Measurements from ENCODE around the gene FOXS1. TPM values are rescaled to one million over a fixed set of nuclear protein-coding genes. Genes with fewer than 3 reads are reported as not detected.

FOXS1 gene
- total RNA-seq, 1 experiment from 2014 or later, result not detected

DNA sequence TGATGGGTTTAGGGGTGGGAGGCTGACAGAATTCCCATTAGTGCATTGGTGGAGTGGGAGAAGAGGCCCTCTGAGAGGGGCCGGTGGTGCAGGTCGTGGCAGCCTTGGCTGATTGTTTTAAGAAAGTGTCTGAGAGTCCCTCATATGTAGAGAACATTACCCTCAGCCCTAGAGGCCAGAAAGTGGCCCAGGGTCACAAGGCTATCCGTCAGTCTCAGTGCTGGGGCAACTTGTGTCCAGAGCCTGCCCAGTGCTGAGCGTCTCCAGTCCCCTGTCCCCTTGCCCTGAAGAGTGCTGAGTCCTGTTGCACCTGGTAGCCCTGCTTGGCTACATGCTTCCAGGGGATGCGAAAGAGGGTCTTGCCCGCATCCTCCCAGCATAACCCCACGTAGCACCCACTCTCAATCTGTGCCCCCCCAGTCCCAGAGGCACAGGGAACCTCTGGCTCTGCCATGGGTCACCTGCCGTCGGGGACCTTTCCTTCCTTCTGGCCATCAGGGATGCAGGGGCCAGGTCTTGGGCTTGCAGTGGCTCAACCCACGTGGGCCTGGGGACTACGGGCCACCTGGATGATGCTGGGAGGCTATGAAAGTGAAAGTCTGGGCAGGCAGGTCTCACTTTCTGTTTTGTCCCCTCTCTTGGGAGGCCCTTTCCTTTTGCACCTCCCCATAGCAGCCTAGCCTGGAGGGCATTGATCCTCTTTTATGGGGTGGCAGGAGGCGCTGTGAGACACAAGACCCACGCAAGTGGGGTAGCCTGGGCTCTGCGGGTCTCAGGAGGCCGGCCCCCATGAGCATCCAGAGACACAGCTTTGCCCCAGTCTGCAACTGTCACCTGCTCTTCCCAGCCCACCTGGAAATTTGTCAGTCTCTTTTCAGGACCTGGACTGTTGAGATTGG, 12.7 kb upstream of the FOXS1 start:
- POLR2A ChIA-PET (ENCODE audit: low non-redundant PET), result no interaction called here
- Histone ChIP-seq H3K36me3 (ENCODE audit: insufficient read depth, low read length, poor library complexity, severe bottlenecking) (no peaks in the 10 kb centered on the region), H3K27ac (ENCODE audit: low read depth, low read length, poor library complexity, severe bottlenecking) (no peak overlapping the region), H3K9me3 (ENCODE audit: low read depth, low read length, poor library complexity, severe bottlenecking) (no peaks in the 10 kb centered on the region), H3K4me3 (ENCODE audit: low read depth, low read length, poor library complexity, severe bottlenecking) (no peak overlapping the region), H3K4me1 (ENCODE audit: insufficient read depth, low read length, poor library complexity, severe bottlenecking) (peaks cover 4% of the 10 kb centered on the region), H3K27me3 (replicated peaks; ENCODE audit: insufficient read depth, low read depth, low read length, poor library complexity) (peaks cover 60% of the 10 kb centered on the region)
- DNase-seq (ENCODE audit: low spot score), result no peak
- CTCF ChIA-PET, result interaction anchor here (0.6 kb wide), 1 partner anchor 222 kb away, joined by 6 read pairs; no protein-coding TSS in a partner anchor
- intact Hi-C loops (cut with micrococcal nuclease; ENCODE audit: unreplicated experiment), result no loop called here
- TF ChIP-seq CTCF (conservative IDR thresholded peaks at IDR 0.05; ENCODE audit: low read depth, low read length) (no peak), EZH2 (IDR thresholded peaks at IDR 0.05; ENCODE audit: borderline replicate concordance, low read depth, low read length, poor library complexity, severe bottlenecking) (no peak)
- no TSS peak for BruUV-seq (replicated peaks)

DNA sequence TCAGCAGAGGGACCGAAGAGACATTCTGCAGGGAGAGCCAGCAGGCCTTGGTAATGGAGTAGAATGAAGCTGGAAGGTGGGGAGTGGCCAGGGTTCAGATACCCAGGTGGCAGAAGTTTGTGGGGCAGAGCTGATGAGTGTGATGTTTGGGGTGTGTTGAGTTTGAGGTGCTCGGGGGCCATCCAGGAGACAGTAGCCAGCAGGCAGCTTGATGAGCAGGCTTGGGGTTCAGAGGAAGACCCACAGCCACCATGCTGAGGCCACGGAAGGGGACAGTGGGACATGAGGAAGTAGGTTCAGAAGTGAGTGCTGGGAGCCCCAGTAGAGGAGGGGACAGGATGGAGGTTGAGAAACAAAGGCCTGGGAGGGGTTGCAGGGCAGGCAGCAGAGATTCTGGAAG, 11.1 kb upstream of the FOXS1 start:
- Histone ChIP-seq H3K4me3 (ENCODE audit: low read depth, low read length, poor library complexity, severe bottlenecking) (no peak overlapping the region), H3K27me3 (replicated peaks; ENCODE audit: insufficient read depth, low read depth, low read length, poor library complexity) (peaks cover 56% of the 10 kb centered on the region), H3K9me3 (ENCODE audit: low read depth, low read length, poor library complexity, severe bottlenecking) (no peaks in the 10 kb centered on the region), H3K4me1 (ENCODE audit: insufficient read depth, low read length, poor library complexity, severe bottlenecking) (peaks cover under 1% of the 10 kb centered on the region), H3K27ac (ENCODE audit: low read depth, low read length, poor library complexity, severe bottlenecking) (no peak overlapping the region), H3K36me3 (ENCODE audit: insufficient read depth, low read length, poor library complexity, severe bottlenecking) (no peaks in the 10 kb centered on the region)
- intact Hi-C loops (cut with micrococcal nuclease; ENCODE audit: unreplicated experiment), result no loop called here
- ChIA-PET POLR2A (ENCODE audit: low non-redundant PET) (no interaction called here), CTCF (no interaction called here)
- no TSS peak for BruUV-seq (replicated peaks)
- DNase-seq (ENCODE audit: low spot score), result no peak
- no peak for TF ChIP-seq EZH2 (IDR thresholded peaks at IDR 0.05; ENCODE audit: borderline replicate concordance, low read depth, low read length, poor library complexity, severe bottlenecking)
- TF ChIP-seq CTCF (conservative IDR thresholded peaks at IDR 0.05; ENCODE audit: low read depth, low read length), result no peak

DNA sequence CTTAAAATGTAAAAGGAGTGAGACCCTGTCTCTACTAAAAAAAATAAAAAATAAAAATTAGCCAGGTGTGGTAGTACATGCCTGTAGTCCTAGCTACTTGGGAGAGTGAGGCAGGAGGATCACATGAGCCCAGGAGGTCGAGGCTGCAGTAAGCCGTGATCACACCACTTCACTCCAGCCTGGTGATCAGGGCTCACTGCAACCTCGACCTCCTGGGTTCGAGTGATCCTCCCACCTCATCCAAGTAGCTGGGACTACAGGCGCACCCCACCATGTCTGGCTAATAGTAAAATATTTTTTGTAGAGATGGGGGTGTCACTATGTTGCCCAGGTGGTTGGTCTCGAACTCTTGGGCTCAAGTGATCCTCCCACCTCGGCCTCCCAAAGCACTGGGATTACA, 8.1 kb upstream of the FOXS1 start:
- Histone ChIP-seq H3K4me1 (ENCODE audit: insufficient read depth, low read length, poor library complexity, severe bottlenecking) (no peaks in the 10 kb centered on the region), H3K36me3 (ENCODE audit: insufficient read depth, low read length, poor library complexity, severe bottlenecking) (no peaks in the 10 kb centered on the region), H3K27ac (ENCODE audit: low read depth, low read length, poor library complexity, severe bottlenecking) (no peak overlapping the region), H3K9me3 (ENCODE audit: low read depth, low read length, poor library complexity, severe bottlenecking) (no peaks in the 10 kb centered on the region), H3K4me3 (ENCODE audit: low read depth, low read length, poor library complexity, severe bottlenecking) (no peak overlapping the region), H3K27me3 (replicated peaks; ENCODE audit: insufficient read depth, low read depth, low read length, poor library complexity) (peaks cover 52% of the 10 kb centered on the region)
- no peak for DNase-seq (ENCODE audit: low spot score)
- intact Hi-C loops (cut with micrococcal nuclease; ENCODE audit: unreplicated experiment), result loop anchor here (2.0 kb wide), 1 partner anchor 237 kb away; no protein-coding TSS in a partner anchor
- ChIA-PET CTCF (interaction anchor here (0.6 to 1.3 kb wide), 10 partner anchors 11 to 1396 kb away, joined by 3 to 20 read pairs (median 4); partner anchors contain the start of gene PDRG1), POLR2A (ENCODE audit: low non-redundant PET) (interaction anchor here (0.6 kb wide), 2 partner anchors 24 to 98 kb away, joined by 6 to 7 read pairs; partner anchors contain the start of gene PDRG1)
- no peak for TF ChIP-seq CTCF (conservative IDR thresholded peaks at IDR 0.05; ENCODE audit: low read depth, low read length)
- TF ChIP-seq EZH2 (IDR thresholded peaks at IDR 0.05; ENCODE audit: borderline replicate concordance, low read depth, low read length, poor library complexity, severe bottlenecking), result no peak
- no TSS peak for BruUV-seq (replicated peaks)
